ENCODE results near the gene DNAJC22. TPM values are rescaled to one million over a fixed set of nuclear protein-coding genes. Genes with fewer than 3 reads are reported as not detected.

DNAJC22 gene
- total RNA-seq, 1 experiment from 2014 or later: 47.7 TPM

DNA sequence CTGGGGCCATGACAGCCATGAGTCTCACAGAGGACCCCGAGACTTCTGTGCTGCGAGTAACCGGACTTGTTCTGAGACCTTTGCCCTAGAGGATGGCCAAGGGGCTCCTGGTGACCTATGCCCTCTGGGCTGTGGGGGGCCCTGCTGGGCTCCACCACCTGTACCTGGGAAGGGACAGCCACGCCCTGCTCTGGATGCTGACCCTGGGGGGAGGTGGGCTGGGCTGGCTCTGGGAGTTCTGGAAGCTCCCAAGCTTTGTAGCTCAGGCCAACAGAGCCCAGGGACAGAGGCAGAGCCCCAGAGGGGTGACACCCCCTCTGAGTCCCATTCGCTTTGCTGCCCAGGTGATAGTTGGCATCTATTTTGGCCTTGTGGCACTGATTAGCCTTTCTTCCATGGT is 2.1 kb downstream of the DNAJC22 start:
- Mint-ChIP-seq H3K27me3 (ENCODE audit: insufficient read depth, unreplicated experiment) (no peaks in the 10 kb centered on the region), H3K4me3 (ENCODE audit: unreplicated experiment) (peak overlapping the region; percentile 90), H3K27ac (ENCODE audit: unreplicated experiment) (peak overlapping the region; percentile 98), H3K4me1 (ENCODE audit: low read depth, unreplicated experiment) (peaks cover 14% of the 10 kb centered on the region), H3K36me3 (ENCODE audit: insufficient read depth, unreplicated experiment) (peaks cover 24% of the 10 kb centered on the region), H3K9me3 (ENCODE audit: unreplicated experiment) (no peaks in the 10 kb centered on the region)
- BruUV-seq (replicated peaks): no TSS peak
- Histone ChIP-seq H3K36me3 (ENCODE audit: control insufficient read depth, insufficient read depth, low read length) (peaks cover 4% of the 10 kb centered on the region), H3K27me3 (replicated peaks; ENCODE audit: control insufficient read depth, insufficient read depth, low read length) (no peaks in the 10 kb centered on the region), H3K4me1 (peaks cover 16% of the 10 kb centered on the region), H3K4me3 (ENCODE audit: low read depth, low read length) (peak overlapping the region; percentile 43), H3K9me3 (no peaks in the 10 kb centered on the region)
- intact Hi-C loops (cut with micrococcal nuclease; ENCODE audit: unreplicated experiment): no loop called here
- CTCF ChIA-PET: interaction anchor here (0.6 to 3.5 kb wide), 7 partner anchors 10 to 165 kb away, joined by 3 to 68 read pairs (median 4); partner anchors contain the start of gene TROAP
- TF ChIP-seq, protein P1, sequence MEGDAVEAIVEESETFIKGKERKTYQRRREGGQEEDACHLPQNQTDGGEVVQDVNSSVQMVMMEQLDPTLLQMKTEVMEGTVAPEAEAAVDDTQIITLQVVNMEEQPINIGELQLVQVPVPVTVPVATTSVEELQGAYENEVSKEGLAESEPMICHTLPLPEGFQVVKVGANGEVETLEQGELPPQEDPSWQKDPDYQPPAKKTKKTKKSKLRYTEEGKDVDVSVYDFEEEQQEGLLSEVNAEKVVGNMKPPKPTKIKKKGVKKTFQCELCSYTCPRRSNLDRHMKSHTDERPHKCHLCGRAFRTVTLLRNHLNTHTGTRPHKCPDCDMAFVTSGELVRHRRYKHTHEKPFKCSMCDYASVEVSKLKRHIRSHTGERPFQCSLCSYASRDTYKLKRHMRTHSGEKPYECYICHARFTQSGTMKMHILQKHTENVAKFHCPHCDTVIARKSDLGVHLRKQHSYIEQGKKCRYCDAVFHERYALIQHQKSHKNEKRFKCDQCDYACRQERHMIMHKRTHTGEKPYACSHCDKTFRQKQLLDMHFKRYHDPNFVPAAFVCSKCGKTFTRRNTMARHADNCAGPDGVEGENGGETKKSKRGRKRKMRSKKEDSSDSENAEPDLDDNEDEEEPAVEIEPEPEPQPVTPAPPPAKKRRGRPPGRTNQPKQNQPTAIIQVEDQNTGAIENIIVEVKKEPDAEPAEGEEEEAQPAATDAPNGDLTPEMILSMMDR (IDR thresholded peaks at IDR 0.05; ENCODE audit: insufficient read depth in 1 of 2, low read depth in 1 of 2, low read length in 1 of 2, severe bottlenecking in 1 of 2, unreplicated experiment in 1 of 2): no peak
- no peak for DNase-seq
- POLR2A ChIA-PET: no interaction called here

DNA sequence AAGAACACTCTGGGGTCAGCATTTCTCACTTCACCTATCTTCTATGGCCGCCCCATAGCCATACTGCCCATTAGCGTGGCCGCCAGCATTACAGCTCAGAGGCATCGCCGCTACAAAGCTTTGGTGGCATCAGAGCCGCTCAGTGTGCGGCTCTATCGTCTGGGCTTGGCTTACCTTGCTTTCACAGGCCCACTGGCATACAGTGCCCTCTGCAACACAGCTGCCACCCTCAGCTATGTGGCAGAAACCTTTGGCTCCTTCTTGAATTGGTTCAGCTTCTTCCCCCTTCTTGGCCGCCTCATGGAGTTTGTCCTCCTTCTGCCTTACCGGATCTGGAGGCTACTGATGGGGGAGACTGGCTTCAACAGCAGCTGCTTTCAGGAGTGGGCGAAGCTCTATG is 2.6 kb downstream of the DNAJC22 start:
- Histone ChIP-seq H3K36me3 (ENCODE audit: control insufficient read depth, insufficient read depth, low read length) (peaks cover 4% of the 10 kb centered on the region), H3K4me1 (peaks cover 16% of the 10 kb centered on the region), H3K27me3 (replicated peaks; ENCODE audit: control insufficient read depth, insufficient read depth, low read length) (no peaks in the 10 kb centered on the region), H3K4me3 (ENCODE audit: low read depth, low read length) (no peak overlapping the region), H3K9me3 (no peaks in the 10 kb centered on the region)
- BruUV-seq (replicated peaks): no TSS peak
- CTCF ChIA-PET: interaction anchor here (0.6 to 2.6 kb wide), 5 partner anchors 10 to 165 kb away, joined by 3 to 15 read pairs (median 3); partner anchors contain the start of gene TROAP
- Mint-ChIP-seq H3K9me3 (ENCODE audit: unreplicated experiment) (no peaks in the 10 kb centered on the region), H3K36me3 (ENCODE audit: insufficient read depth, unreplicated experiment) (peaks cover 24% of the 10 kb centered on the region), H3K27ac (ENCODE audit: unreplicated experiment) (no peak overlapping the region), H3K27me3 (ENCODE audit: insufficient read depth, unreplicated experiment) (no peaks in the 10 kb centered on the region), H3K4me1 (ENCODE audit: low read depth, unreplicated experiment) (peaks cover 14% of the 10 kb centered on the region), H3K4me3 (ENCODE audit: unreplicated experiment) (peak overlapping the region; percentile 90)
- intact Hi-C loops (cut with micrococcal nuclease; ENCODE audit: unreplicated experiment): no loop called here
- POLR2A ChIA-PET: no interaction called here
- DNase-seq: no peak
- TF ChIP-seq, protein P1 (IDR thresholded peaks at IDR 0.05; ENCODE audit: insufficient read depth in 1 of 2, low read depth in 1 of 2, low read length in 1 of 2, severe bottlenecking in 1 of 2, unreplicated experiment in 1 of 2): no peak

DNA sequence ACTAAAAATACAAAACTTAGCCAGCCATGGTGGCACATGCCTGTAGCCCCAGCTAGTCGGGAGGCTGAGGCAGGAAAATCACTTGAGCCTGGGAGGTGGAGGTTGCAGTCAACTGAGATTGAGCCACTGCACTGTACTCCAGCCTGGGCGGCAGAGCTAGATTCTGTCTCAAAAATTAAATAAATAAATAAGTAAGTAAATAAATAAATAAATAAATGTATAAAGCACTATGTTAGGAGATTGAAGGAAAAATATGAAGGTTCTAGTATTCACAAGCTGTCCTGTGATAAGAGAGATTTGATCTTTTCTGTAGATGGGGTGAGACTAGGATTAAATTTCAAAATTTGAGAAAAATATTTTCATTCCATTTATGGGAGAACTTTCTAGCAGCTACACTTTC is 5.7 kb downstream of the DNAJC22 start:
- no peaks in the 10 kb centered on the region for H3K27me3 ChIP-seq (replicated peaks; ENCODE audit: control insufficient read depth, insufficient read depth, low read length)
- Mint-ChIP-seq H3K27ac (ENCODE audit: unreplicated experiment) (no peak overlapping the region), H3K27me3 (ENCODE audit: insufficient read depth, unreplicated experiment) (no peaks in the 10 kb centered on the region), H3K36me3 (ENCODE audit: insufficient read depth, unreplicated experiment) (peaks cover 16% of the 10 kb centered on the region), H3K9me3 (ENCODE audit: unreplicated experiment) (no peaks in the 10 kb centered on the region), H3K4me1 (ENCODE audit: low read depth, unreplicated experiment) (peaks cover 14% of the 10 kb centered on the region), H3K4me3 (ENCODE audit: unreplicated experiment) (no peak overlapping the region)
- BruUV-seq (replicated peaks): no TSS peak
- no peaks in the 10 kb centered on the region for H3K9me3 ChIP-seq
- H3K4me1 ChIP-seq: peaks cover 13% of the 10 kb centered on the region
- CTCF ChIA-PET: interaction anchor here (1.1 kb wide), 1 partner anchor 21 kb away, joined by 5 read pairs; no protein-coding TSS in a partner anchor
- no peak overlapping the region for H3K4me3 ChIP-seq (ENCODE audit: low read depth, low read length)
- DNase-seq: no peak
- POLR2A ChIA-PET: interaction anchor here (1.1 kb wide), 1 partner anchor 15 kb away, joined by 3 read pairs; the partner anchor contains the start of gene SPATS2
- TF ChIP-seq, protein P1 (IDR thresholded peaks at IDR 0.05; ENCODE audit: insufficient read depth in 1 of 2, low read depth in 1 of 2, low read length in 1 of 2, severe bottlenecking in 1 of 2, unreplicated experiment in 1 of 2): no peak
- peaks cover 4% of the 10 kb centered on the region for H3K36me3 ChIP-seq (ENCODE audit: control insufficient read depth, insufficient read depth, low read length)
- intact Hi-C loops (cut with micrococcal nuclease; ENCODE audit: unreplicated experiment): no loop called here

Data from Caco-2 (cell line).